ENCODE results near the gene TMEM132D.

- TF ChIP-seq CTCF (conservative IDR thresholded peaks at IDR 0.05; ENCODE audit: low read depth, low read length) (no peak), RAD21 (IDR thresholded peaks at IDR 0.05; ENCODE audit: low read length) (no peak), MAFK (IDR thresholded peaks at IDR 0.05; ENCODE audit: low read depth, low read length) (no peak), POLR2A (IDR thresholded peaks at IDR 0.05; ENCODE audit: low read depth, low read length) (no peak), MXI1 (IDR thresholded peaks at IDR 0.05; ENCODE audit: borderline replicate concordance, low read depth, low read length) (no peak)
- TF ChIP-seq, protein P1, sequence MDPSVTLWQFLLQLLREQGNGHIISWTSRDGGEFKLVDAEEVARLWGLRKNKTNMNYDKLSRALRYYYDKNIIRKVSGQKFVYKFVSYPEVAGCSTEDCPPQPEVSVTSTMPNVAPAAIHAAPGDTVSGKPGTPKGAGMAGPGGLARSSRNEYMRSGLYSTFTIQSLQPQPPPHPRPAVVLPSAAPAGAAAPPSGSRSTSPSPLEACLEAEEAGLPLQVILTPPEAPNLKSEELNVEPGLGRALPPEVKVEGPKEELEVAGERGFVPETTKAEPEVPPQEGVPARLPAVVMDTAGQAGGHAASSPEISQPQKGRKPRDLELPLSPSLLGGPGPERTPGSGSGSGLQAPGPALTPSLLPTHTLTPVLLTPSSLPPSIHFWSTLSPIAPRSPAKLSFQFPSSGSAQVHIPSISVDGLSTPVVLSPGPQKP (IDR thresholded peaks at IDR 0.05; ENCODE audit: borderline replicate concordance, low read depth, low read length), result no peak
These were observed 261.9 kb downstream of the TMEM132D start for GRCh38 chr12:129641926-129642325.
